Neural cell (in vitro differentiated cells): Measurements from ENCODE around the gene RPS6KA2.

ENCODE experiments used
- TF ChIP-seq, protein P1 (sequence below): IDR thresholded peaks from 2 replicates; pipeline ENCODE4 v1.6.1; 2012; ENCODE audit warnings: borderline replicate concordance
- TF ChIP-seq, protein P2 (sequence below): fragments of 450-650 bp; IDR thresholded peaks from 2 replicates; pipeline ENCODE4 v1.5.1; 2014; ENCODE audit warnings: antibody characterized with exemption, mild to moderate bottlenecking, moderate library complexity; ENCODE audit not compliant: poor library complexity, severe bottlenecking

DNA sequence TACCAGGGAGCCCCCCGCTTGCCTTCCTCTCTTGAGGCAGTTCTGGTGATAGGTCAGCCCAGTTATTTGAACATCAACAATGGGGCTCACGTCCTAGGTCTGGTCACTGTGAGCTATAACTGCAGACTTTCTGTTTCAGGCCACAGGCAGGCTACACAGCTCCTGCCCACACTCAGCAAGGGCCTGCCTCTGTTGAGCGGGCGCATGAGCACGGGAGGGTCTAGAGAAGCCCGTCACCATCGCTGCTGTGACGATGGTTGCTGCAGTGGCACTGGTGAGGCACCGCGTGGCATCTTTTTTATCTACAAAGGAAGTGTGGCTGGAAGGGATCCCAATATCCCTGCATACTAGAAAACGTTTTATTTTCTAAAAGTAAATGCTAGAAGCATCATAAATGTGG, 118.3 kb downstream of the RPS6KA2 start:
- TF ChIP-seq, protein P1, sequence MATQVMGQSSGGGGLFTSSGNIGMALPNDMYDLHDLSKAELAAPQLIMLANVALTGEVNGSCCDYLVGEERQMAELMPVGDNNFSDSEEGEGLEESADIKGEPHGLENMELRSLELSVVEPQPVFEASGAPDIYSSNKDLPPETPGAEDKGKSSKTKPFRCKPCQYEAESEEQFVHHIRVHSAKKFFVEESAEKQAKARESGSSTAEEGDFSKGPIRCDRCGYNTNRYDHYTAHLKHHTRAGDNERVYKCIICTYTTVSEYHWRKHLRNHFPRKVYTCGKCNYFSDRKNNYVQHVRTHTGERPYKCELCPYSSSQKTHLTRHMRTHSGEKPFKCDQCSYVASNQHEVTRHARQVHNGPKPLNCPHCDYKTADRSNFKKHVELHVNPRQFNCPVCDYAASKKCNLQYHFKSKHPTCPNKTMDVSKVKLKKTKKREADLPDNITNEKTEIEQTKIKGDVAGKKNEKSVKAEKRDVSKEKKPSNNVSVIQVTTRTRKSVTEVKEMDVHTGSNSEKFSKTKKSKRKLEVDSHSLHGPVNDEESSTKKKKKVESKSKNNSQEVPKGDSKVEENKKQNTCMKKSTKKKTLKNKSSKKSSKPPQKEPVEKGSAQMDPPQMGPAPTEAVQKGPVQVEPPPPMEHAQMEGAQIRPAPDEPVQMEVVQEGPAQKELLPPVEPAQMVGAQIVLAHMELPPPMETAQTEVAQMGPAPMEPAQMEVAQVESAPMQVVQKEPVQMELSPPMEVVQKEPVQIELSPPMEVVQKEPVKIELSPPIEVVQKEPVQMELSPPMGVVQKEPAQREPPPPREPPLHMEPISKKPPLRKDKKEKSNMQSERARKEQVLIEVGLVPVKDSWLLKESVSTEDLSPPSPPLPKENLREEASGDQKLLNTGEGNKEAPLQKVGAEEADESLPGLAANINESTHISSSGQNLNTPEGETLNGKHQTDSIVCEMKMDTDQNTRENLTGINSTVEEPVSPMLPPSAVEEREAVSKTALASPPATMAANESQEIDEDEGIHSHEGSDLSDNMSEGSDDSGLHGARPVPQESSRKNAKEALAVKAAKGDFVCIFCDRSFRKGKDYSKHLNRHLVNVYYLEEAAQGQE: no peak
- TF ChIP-seq, protein P2, sequence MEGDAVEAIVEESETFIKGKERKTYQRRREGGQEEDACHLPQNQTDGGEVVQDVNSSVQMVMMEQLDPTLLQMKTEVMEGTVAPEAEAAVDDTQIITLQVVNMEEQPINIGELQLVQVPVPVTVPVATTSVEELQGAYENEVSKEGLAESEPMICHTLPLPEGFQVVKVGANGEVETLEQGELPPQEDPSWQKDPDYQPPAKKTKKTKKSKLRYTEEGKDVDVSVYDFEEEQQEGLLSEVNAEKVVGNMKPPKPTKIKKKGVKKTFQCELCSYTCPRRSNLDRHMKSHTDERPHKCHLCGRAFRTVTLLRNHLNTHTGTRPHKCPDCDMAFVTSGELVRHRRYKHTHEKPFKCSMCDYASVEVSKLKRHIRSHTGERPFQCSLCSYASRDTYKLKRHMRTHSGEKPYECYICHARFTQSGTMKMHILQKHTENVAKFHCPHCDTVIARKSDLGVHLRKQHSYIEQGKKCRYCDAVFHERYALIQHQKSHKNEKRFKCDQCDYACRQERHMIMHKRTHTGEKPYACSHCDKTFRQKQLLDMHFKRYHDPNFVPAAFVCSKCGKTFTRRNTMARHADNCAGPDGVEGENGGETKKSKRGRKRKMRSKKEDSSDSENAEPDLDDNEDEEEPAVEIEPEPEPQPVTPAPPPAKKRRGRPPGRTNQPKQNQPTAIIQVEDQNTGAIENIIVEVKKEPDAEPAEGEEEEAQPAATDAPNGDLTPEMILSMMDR: no peak
